IgD-negative memory B cell (primary cell): Measurements from ENCODE around the gene DGAT2. TPM values are rescaled to one million over a fixed set of nuclear protein-coding genes. Genes with fewer than 3 reads are reported as not detected.
"Not testable (repeated sequence)": the region's sequence is repeated elsewhere in the genome, so short reads cannot be mapped to it uniquely, and the experiment has no call there.

Experiments
- H3K27ac Mint-ChIP-seq, 3 donors: one replicate each; pipeline ENCODE4 v1.8.0; 2020 to 2022; ENCODE audit warnings: mild to moderate bottlenecking in 3 of 3, mixed read lengths in 3 of 3, moderate library complexity in 1 of 3
- H3K27me3 Mint-ChIP-seq: one replicate; pipeline ENCODE4 v1.8.0; 2021; ENCODE audit warnings: mixed read lengths
- H3K36me3 Mint-ChIP-seq: one replicate; pipeline ENCODE4 v1.8.0; 2020; ENCODE audit warnings: mild to moderate bottlenecking, mixed read lengths
- H3K4me1 Mint-ChIP-seq, 3 donors: one replicate each; pipeline ENCODE4 v1.8.0; 2020 to 2022; ENCODE audit warnings: mixed read lengths in 3 of 3, mild to moderate bottlenecking in 1 of 3
- H3K4me3 Mint-ChIP-seq, 4 donors: one replicate each; pipeline ENCODE4 v1.8.0; 2020 to 2022; ENCODE audit warnings: mild to moderate bottlenecking in 4 of 4, mixed read lengths in 4 of 4, moderate library complexity in 3 of 4
- H3K9me3 Mint-ChIP-seq, 3 donors: one replicate each; pipeline ENCODE4 v1.8.0; 2020 to 2021; ENCODE audit warnings: mixed read lengths in 3 of 3, mild to moderate bottlenecking in 1 of 3
- polyA plus RNA-seq: library from polyadenylated mRNA; unstranded; fragments of 300-500 nt; fragmentation: Illumina TruSeq; gene quantifications from one replicate; pipeline ENCODE4 v1.2.3, GENCODE V29; 2021

Gene DGAT2
- polyA plus RNA-seq, 1 donor from 2014 or later: 21.9 TPM

DNA sequence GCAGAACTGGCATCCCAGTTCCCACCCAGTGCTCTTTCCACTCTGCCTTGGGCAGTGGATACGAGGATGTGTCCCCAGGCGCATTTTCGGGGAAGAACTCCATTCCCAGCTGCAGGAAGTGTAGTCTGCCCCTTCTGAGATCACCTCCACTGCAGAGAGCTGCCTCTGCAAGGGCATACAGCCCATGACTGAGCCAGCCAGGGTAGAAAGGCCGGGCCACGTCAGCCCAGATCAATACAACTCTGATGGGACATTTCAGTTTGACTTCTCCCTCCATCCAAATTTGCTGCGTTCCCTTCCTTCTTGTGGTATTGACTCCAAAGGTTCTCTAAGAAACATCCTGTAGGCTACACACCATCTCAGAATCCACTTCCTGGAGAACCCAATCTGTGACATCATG is 31.3 kb upstream of the DGAT2 start:
- no peaks in the 10 kb centered on the region for H3K9me3 Mint-ChIP-seq
- no peak overlapping the region for H3K27ac Mint-ChIP-seq
- H3K4me1 Mint-ChIP-seq: no peaks in the 10 kb centered on the region
- no peak overlapping the region for H3K4me3 Mint-ChIP-seq
- H3K36me3 Mint-ChIP-seq: no peaks in the 10 kb centered on the region
- H3K27me3 Mint-ChIP-seq: peaks cover 14% of the 10 kb centered on the region

DNA sequence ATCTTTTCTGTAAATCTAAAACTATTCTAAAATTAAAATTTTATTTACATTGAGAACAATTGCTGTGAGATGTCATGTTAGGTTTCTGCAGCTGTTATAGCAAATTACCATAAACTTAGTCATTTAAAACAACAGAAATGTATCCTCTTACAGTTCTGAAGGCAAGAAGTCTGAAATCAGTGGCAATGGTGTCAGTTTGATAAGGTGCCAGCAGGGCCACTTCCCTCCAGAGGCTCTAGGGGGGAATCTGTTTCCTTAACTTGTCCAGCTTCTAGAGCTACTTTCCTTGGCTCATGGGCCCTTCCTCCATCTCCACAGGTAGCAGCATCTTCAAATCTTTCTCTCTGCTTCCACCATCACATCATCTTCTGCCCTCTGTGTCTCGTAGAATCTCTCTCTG is 27.9 kb upstream of the DGAT2 start:
- Mint-ChIP-seq H3K4me3 (no peak overlapping the region), H3K36me3 (peaks cover 2% of the 10 kb centered on the region), H3K27ac (no peak overlapping the region), H3K4me1 (no peaks in the 10 kb centered on the region), H3K27me3 (peaks cover 20% of the 10 kb centered on the region), H3K9me3 (peaks cover 0 to 2% (median 0%) of the 10 kb centered on the region in 3 donors)

DNA sequence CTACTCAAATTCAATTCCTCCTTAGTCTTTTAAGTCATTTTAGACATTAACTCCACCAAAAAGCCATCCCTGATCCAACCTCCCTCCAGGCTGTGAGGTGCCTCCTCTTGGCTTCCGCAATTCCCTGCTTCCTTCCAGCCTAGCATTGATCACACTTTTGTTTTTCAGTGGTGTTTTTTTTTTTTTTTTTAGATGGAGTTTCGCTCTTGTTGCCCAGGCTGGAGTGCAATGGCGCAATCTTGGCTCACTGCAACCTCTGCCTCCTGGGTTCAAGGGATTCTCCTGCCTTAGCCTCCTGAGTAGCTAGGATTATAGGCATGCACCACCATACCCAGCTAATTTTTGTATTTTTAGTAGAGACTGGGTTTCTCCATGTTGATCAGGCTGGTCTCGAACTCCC is 25.4 kb upstream of the DGAT2 start:
- H3K27ac Mint-ChIP-seq, H3K36me3 Mint-ChIP-seq: not testable (repeated sequence)
- peaks cover 22% of the 10 kb centered on the region for H3K27me3 Mint-ChIP-seq

DNA sequence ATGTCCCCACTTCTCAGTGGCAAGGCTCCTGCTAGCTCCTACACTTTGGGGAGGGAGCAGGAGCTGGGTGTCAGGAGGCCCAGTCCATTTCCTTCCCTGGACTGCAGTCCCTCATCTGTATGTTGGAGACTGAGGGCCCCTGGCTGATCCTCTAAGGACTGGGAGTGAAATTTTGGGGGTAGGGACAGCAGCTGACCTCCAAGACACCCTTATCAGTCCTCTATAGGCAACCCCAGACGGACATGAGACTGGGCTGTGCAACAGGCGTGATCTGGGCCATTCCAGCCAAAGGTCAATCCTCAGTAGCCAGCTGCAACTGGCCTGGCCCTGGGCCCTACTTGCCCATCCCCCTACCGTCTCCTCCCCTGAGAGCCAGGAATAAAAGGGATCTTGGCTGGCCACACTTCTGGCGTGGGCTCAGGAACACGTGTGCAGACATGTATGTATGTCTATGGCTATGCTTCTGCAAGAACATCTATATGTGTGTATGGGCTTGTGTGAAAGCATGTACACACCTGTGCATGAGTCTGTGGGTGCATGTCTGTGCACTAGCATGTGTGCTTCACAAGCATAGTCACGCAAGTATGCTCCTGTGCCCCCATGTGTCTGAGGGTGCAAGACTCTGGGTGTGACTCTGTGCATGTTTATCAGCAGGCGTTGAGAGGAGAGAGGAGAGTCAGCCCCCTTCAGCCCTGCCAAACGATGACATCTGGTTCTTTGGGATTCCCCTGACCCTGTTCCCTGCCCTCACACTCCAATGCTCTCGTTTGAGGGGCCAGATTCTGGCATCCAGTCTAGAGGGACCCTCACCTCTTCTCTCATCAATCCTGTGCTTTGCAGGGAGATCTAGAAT is 24.6 kb upstream of the DGAT2 start:
- H3K27ac Mint-ChIP-seq: no peak overlapping the region
- H3K9me3 Mint-ChIP-seq: peaks cover 0 to 2% (median 0%) of the 10 kb centered on the region in 3 donors
- no peak overlapping the region for H3K4me3 Mint-ChIP-seq
- H3K36me3 Mint-ChIP-seq: peaks cover 2% of the 10 kb centered on the region
- no peaks in the 10 kb centered on the region for H3K4me1 Mint-ChIP-seq
- peaks cover 25% of the 10 kb centered on the region for H3K27me3 Mint-ChIP-seq

More for the DNA sequence above, 25.4 kb upstream of the DGAT2 start:
- H3K4me1 Mint-ChIP-seq, H3K4me3 Mint-ChIP-seq, H3K9me3 Mint-ChIP-seq: not testable (repeated sequence)

DNA sequence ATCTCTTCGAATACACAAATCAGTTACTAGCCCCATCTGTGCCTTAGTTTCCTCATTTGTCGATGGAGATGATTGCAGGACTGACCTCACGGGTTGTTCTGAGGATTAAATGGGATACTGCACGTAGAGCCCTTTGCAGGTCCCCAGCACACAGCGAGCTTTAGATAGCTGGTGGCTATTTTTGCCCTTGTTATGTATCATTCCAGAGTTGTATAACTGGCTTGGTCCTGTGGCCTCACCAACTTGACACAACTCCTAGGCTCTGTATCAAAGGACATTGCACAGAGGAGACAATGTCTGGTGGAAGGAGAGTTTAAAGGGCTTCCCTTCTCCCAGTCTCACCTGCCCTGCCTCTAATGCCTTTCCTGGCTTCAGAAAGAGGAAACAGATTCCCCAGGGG is 22.8 kb upstream of the DGAT2 start:
- Mint-ChIP-seq H3K4me1 (no peaks in the 10 kb centered on the region), H3K4me3 (no peak overlapping the region), H3K27me3 (peaks cover 23% of the 10 kb centered on the region), H3K27ac (peak overlapping the region in 1 of 3 donors; percentile 50), H3K9me3 (peaks cover 0 to 2% (median 0%) of the 10 kb centered on the region in 3 donors), H3K36me3 (peaks cover 2% of the 10 kb centered on the region)

DNA sequence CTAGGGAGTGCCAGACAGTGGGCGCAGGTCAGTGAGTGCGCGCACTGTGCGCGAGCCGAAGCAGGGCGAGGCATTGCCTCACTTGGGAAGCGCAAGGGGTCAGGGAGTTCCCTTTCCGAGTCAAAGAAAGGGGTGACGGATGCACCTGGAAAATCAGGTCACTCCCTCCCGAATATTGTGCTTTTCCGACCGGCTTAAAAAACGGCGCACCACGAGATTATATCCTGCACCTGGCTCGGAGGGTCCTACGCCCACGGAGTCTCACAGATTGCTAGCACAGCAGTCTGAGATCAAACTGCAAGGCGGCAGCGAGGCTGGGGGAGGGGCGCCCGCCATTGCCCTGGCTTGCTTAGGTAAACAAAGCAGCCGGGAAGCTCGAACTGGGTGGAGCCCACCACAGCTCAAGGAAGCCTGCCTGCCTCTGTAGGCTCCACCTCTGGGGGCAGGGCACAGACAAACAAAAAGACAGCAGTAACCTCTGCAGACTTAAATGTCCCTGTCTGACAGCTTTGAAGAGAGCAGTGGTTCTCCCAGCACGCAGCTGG is 19.8 kb upstream of the DGAT2 start:
- H3K36me3 Mint-ChIP-seq, H3K9me3 Mint-ChIP-seq, H3K4me3 Mint-ChIP-seq, H3K4me1 Mint-ChIP-seq: not testable (repeated sequence)
- peaks cover 20% of the 10 kb centered on the region for H3K27me3 Mint-ChIP-seq
- peak overlapping the region in 1 of 3 donors; percentile 44 for H3K27ac Mint-ChIP-seq

DNA sequence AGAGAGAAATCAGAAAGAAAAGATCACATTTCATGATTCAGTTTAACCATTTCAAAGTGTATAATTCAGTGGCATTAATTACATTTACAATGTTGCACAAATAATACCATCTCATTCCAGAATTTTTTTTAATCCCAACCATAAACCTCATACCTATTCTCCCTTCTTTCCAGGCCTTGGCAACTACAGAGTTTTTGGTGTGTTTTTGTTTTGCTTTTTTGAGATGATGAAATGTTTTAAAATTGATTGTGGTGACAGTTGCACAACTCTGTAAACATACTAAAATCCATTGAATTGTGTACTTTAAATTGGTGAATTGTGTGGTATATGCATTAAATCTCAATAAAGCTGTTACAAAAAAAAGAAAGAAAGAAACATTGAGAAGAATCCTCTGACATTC is 13.6 kb upstream of the DGAT2 start:
- not testable (repeated sequence) for H3K4me3 Mint-ChIP-seq, H3K27ac Mint-ChIP-seq, H3K9me3 Mint-ChIP-seq, H3K27me3 Mint-ChIP-seq, H3K4me1 Mint-ChIP-seq, H3K36me3 Mint-ChIP-seq

DNA sequence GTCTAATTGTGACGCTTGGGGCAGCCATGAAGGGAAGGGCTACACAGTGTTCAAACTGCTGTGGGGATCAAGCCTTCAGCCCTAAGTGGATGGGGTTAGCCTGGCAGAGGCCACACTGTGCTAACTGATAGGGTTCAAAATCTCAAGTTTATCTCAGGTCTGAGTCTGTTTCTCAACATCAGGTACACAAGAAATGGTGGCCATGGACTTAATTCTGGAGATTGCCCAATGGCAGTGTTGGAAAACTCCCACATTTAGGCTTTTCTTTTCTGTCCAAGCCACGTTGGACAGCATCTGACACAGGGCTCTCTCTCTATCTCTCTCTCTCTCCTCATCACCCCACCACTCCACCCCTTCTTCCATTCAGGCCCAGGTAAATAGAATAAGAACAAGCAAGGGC is 10.9 kb upstream of the DGAT2 start:
- H3K4me1 Mint-ChIP-seq: no peaks in the 10 kb centered on the region
- no peaks in the 10 kb centered on the region for H3K9me3 Mint-ChIP-seq
- H3K27me3 Mint-ChIP-seq: no peaks in the 10 kb centered on the region
- no peak overlapping the region for H3K4me3 Mint-ChIP-seq
- no peak overlapping the region for H3K27ac Mint-ChIP-seq
- no peaks in the 10 kb centered on the region for H3K36me3 Mint-ChIP-seq

DNA sequence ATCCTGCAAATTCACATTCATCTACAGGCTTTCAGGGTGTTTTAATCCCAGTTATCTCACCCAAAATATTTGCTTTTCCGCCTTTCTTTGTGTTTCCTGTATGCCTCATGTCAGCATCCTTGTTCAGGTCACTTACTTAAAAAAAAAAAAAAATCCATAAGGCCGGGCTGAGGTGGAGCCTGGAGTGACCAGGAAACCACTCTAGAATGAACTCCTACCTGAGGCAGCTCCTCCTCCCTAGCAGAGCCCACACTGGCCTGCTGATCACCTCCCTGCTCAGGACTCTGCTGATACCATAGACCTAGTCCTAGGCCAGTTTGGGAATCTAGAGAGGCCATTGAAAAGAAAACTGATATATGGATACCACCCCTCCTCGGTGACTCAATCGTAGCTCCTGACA is 8.7 kb upstream of the DGAT2 start:
- Mint-ChIP-seq H3K36me3 (no peaks in the 10 kb centered on the region), H3K27ac (peak overlapping the region in 1 of 3 donors; percentile 9), H3K27me3 (no peaks in the 10 kb centered on the region), H3K9me3 (no peaks in the 10 kb centered on the region), H3K4me3 (no peak overlapping the region), H3K4me1 (no peaks in the 10 kb centered on the region)

DNA sequence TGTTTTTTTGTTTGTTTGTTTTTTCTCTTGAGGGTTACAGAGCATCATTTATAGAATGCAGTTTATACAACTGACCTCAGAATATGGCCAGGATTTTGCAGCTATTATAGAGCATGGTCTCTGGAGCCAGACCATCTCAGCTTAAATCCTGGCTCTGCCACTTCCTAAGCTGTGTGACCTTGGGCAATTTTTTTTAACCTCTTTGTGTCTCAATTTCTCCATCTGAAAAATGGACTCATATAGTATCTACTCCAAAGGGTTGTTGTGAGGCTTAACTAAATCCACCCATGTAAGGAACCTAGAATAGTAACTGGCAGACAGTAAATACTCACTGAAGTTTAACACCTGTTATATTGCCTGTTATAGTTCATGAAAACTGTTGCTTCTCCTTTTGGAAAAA is 8.3 kb upstream of the DGAT2 start:
- no peaks in the 10 kb centered on the region for H3K36me3 Mint-ChIP-seq
- H3K27me3 Mint-ChIP-seq: no peaks in the 10 kb centered on the region
- H3K27ac Mint-ChIP-seq: no peak overlapping the region
- H3K4me1 Mint-ChIP-seq: no peaks in the 10 kb centered on the region
- no peaks in the 10 kb centered on the region for H3K9me3 Mint-ChIP-seq
- H3K4me3 Mint-ChIP-seq: no peak overlapping the region

DNA sequence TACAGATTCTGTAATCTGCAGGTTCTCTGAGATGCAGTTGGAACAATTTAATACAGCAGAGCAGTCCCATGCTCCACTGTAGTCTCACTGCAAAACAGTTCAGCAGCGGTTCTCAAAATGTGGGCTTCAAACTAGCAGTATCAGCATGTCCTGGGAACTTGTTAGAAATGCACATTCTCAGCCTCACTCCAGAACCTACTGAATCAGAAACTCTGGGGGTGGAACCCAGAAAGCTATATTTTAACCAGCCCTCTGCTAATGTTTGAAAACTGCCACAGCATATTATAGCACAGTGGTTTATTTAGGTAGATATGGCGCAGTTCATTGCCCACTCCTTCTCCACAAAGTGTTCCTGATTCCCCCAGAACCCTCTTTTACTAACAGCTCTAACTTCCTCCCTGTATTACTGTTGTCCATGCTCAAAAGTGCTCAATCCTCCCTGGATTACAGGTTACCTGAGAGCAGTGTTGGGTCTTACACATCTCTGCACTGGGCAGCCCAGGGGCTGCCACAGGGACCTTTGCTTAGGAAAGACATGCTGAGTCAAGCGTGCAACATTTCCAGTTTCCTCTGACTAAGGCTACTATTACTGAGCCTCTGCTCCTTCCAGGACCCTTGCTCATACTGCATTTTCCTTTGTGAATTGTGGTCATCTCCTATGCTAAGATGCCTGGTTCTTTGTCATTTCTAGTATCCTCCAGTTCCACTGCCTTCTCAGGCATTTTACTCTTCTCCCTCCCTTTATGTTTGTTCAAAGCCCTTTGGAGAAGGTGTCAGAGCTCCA is 7.7 kb upstream of the DGAT2 start:
- H3K4me1 Mint-ChIP-seq: peaks cover 0 to 3% (median 0%) of the 10 kb centered on the region in 3 donors
- H3K9me3 Mint-ChIP-seq: no peaks in the 10 kb centered on the region
- no peaks in the 10 kb centered on the region for H3K27me3 Mint-ChIP-seq
- no peak overlapping the region for H3K4me3 Mint-ChIP-seq
- H3K36me3 Mint-ChIP-seq: peaks cover 2% of the 10 kb centered on the region
- no peak overlapping the region for H3K27ac Mint-ChIP-seq

DNA sequence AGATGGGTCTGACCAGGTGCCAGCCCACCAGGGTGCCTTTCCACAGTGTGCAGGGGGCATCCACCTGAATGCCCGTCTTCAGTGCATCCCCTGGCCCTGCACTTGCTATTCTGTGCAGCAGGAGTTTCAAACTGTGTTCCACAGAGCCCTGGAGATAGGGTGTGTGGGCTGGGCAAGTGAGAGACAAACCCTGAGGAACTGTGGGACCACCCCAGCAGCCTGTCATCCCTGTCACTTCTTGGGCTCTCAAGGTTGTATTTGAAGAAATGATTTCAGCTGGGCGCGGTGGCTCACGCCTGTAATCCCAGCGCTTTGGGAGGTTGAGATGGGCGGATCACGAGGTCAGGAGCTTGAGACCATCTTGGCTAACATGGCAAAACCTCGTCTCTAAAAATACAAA is 6.4 kb upstream of the DGAT2 start:
- H3K36me3 Mint-ChIP-seq: peaks cover 3% of the 10 kb centered on the region

DNA sequence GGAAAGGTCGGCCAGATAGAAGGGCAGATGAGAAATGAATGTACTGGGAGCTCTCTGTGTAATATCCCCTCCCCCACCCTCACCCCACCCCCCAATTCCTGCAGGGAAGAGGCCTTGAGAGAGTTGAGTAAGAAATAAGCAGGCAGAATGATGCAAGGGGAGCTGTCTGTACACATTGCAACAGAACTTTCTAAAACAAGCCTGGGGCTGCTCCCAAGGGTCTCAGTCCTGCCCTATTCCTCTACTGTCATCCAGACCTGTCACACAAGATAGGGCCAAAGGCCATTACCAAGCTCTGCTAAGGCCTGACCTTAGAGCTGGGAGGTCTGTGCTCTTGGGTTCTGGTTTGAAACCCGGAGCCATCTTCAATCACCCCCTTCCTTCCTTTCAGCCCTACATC is 5.7 kb upstream of the DGAT2 start:
- no peak overlapping the region for H3K4me3 Mint-ChIP-seq
- no peaks in the 10 kb centered on the region for H3K9me3 Mint-ChIP-seq
- H3K27ac Mint-ChIP-seq: no peak overlapping the region
- peaks cover 5 to 13% (median 7%) of the 10 kb centered on the region in 3 donors for H3K4me1 Mint-ChIP-seq
- H3K27me3 Mint-ChIP-seq: no peaks in the 10 kb centered on the region
- H3K36me3 Mint-ChIP-seq: peaks cover 3% of the 10 kb centered on the region

More for the DNA sequence above, 6.4 kb upstream of the DGAT2 start:
- Mint-ChIP-seq H3K27ac (peak overlapping the region in 1 of 3 donors; percentile 39), H3K4me1 (peaks cover 0 to 8% (median under 1%) of the 10 kb centered on the region in 3 donors), H3K9me3 (no peaks in the 10 kb centered on the region), H3K4me3 (no peak overlapping the region), H3K27me3 (no peaks in the 10 kb centered on the region)

DNA sequence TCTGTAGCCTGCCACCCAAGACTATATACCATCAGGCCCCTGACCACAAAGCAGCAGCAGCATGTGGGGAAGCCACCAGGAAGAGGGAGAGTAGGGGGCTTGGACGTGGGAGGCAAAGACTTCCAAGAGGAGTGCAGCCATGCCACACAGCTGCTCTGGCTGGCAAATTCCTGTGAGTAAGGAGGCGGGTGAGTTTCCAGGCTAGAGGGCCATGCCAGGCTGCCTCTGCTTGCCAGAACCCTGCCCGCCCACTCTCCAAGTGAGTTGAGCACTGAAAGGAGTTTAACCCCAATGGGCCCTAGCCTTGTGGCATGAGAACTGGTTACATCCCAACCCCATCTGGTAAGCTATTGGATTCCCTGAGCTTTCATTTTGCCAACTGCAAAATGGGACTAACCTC is 4.7 kb upstream of the DGAT2 start:
- no peaks in the 10 kb centered on the region for H3K9me3 Mint-ChIP-seq
- peak overlapping the region in 1 of 3 donors; percentile 55 for H3K27ac Mint-ChIP-seq
- H3K36me3 Mint-ChIP-seq: peaks cover 3% of the 10 kb centered on the region
- no peak overlapping the region for H3K4me3 Mint-ChIP-seq
- H3K27me3 Mint-ChIP-seq: no peaks in the 10 kb centered on the region
- H3K4me1 Mint-ChIP-seq: peaks cover 8 to 16% (median 11%) of the 10 kb centered on the region in 3 donors

DNA sequence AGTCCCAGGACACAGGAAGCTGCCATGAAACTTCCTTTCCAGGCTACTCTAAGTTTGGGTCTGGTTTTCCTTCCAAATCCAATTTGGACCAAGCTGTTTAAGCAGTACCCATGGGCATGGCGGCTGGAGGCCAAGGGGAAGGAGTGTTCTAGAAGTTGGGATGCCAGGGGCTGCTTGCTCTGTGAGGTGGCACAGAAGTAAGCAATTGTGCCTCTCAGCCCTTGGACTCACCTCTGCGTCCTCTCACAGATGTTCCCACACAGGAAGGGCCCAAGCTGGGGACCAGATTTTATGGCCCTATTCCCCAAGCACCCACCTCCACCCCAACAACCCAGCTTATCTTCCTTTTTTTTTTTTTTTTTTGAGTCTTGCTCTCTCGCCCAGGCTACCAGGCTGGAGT is 3.5 kb upstream of the DGAT2 start:
- H3K4me3 Mint-ChIP-seq: peak overlapping the region in 1 of 4 donors; percentile 15
- peaks cover 17 to 21% (median 20%) of the 10 kb centered on the region in 3 donors for H3K4me1 Mint-ChIP-seq
- H3K27ac Mint-ChIP-seq: peak overlapping the region in 2 of 3 donors; percentile 44 to 51
- H3K36me3 Mint-ChIP-seq: peaks cover 3% of the 10 kb centered on the region
- no peaks in the 10 kb centered on the region for H3K9me3 Mint-ChIP-seq
- peaks cover 2% of the 10 kb centered on the region for H3K27me3 Mint-ChIP-seq
